ENCODE measurements around the gene RBM19. TPM values are rescaled to one million over a fixed set of nuclear protein-coding genes. Genes with fewer than 3 reads are reported as not detected.

RBM19 gene
- total and polyA plus RNA-seq, 2 donors (not counting 3 experiments of a cell fraction or from before 2014, with no cell fraction given) = 13.2 to 34.4 TPM

DNA sequence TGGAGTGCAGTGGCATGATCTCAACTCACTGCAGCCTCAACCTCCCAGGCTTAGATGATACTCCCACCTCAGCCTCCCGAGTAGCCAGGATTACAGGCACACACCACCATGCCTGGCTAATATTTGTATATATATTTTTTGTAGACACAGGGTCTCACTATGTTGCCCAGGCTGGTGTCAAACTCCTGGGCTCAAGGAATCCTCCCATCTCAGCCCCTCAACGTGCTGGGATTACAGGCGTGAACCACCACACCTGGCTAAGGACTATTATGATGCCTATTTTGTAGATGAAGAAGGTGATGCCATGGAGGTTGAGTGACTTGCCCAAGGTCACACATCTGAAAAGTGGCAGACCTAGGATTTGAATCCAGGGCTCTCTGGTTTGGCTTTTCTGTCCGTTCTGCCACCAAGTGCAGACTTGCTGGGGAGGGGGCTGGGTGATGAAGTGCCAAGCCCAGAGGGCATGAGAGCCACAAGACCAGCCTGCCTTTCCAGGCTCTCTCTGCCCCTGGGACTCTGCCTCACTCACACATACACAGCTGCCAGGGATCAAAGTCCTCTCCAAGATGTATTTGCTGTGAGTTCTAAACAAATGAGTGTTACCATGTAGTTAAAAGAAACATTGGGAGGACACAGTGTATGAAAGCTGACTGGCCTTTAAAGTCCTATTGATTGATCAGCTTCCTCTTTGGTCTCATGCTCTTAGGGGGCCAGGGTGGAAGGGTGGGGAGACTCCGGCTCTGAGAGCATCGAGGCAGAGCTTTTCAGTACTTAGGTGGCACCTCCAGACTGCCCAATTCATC lies 21.3 kb upstream of the RBM19 start:
- no peak for DNase-seq (ENCODE audit: low read depth, low spot score)
- no TSS peak for BruUV-seq (replicated peaks)

More for the DNA sequence above, 21.3 kb upstream of the RBM19 start:
- Histone ChIP-seq H3K36me3 (ENCODE audit: control insufficient read depth in 2 of 2, extremely low read depth in 1 of 2, insufficient read depth in 2 of 2, low read length in 2 of 2) (no peaks in the 10 kb centered on the region), H3K4me3 (replicated peaks in 1 of 3; ENCODE audit: insufficient read depth in 1 of 3, low read depth in 1 of 3, low read length in 3 of 3) (no peak overlapping the region), H3K79me2 (ENCODE audit: control insufficient read depth, insufficient read depth, low read length) (no peaks in the 10 kb centered on the region), H3K9me1 (replicated peaks; ENCODE audit: control insufficient read depth, extremely low read depth, insufficient read depth, low read length) (no peaks in the 10 kb centered on the region), H3K27ac (ENCODE audit: insufficient read depth, low read depth, low read length) (no peak overlapping the region), H3K9ac (replicated peaks; ENCODE audit: extremely low read depth, insufficient read depth, low read length) (no peak overlapping the region), H2AFZ (ENCODE audit: low read depth, low read length) (no peak overlapping the region), H3K4me1 (ENCODE audit: control insufficient read depth, extremely low read depth, insufficient read depth, low read length) (no peaks in the 10 kb centered on the region), H3K27me3 (ENCODE audit: control insufficient read depth in 2 of 2, insufficient read depth in 2 of 2, low read length in 2 of 2) (no peaks in the 10 kb centered on the region), H4K20me1 (replicated peaks; ENCODE audit: control insufficient read depth, extremely low read depth, insufficient read depth, low read length) (no peaks in the 10 kb centered on the region), H3K9me3 (replicated peaks; ENCODE audit: control insufficient read depth, insufficient read depth, low read length) (no peaks in the 10 kb centered on the region), H3K4me2 (ENCODE audit: insufficient read depth, low read length) (no peak overlapping the region)
- POLR2A ChIA-PET = no interaction called here
- dilution Hi-C loops (cut with MboI; ENCODE audit: extremely low pct_ligation_motif_present, low sequenced_read_pairs) (no loop called here), intact Hi-C loops (cut with micrococcal nuclease) (no loop called here)
- CTCF ChIA-PET = no interaction called here
- TF ChIP-seq EZH2 (IDR thresholded peaks at IDR 0.05; ENCODE audit: borderline replicate concordance, low read depth, low read length, severe bottlenecking) (no peak), GATA2 (IDR thresholded peaks at IDR 0.05; ENCODE audit: insufficient read depth, insufficient read length, low read depth, low read length) (no peak), FOS (IDR thresholded peaks at IDR 0.05; ENCODE audit: borderline replicate concordance, insufficient read depth, low read length) (no peak), MYC (IDR thresholded peaks at IDR 0.05; ENCODE audit: low read depth, low read length) (no peak), POLR2AphosphoS5 (IDR thresholded peaks at IDR 0.05; ENCODE audit: insufficient read depth, low read depth, low read length) (no peak), JUN (IDR thresholded peaks at IDR 0.05; ENCODE audit: borderline replicate concordance, insufficient read depth, insufficient read length, low read depth) (no peak), POLR2A (IDR thresholded peaks at IDR 0.05; ENCODE audit: low read depth, low read length) (no peak)
- TF ChIP-seq, protein P1, sequence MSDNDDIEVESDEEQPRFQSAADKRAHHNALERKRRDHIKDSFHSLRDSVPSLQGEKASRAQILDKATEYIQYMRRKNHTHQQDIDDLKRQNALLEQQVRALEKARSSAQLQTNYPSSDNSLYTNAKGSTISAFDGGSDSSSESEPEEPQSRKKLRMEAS (IDR thresholded peaks at IDR 0.05; ENCODE audit: insufficient read depth, insufficient read length) = no peak
- TF ChIP-seq, protein P2, sequence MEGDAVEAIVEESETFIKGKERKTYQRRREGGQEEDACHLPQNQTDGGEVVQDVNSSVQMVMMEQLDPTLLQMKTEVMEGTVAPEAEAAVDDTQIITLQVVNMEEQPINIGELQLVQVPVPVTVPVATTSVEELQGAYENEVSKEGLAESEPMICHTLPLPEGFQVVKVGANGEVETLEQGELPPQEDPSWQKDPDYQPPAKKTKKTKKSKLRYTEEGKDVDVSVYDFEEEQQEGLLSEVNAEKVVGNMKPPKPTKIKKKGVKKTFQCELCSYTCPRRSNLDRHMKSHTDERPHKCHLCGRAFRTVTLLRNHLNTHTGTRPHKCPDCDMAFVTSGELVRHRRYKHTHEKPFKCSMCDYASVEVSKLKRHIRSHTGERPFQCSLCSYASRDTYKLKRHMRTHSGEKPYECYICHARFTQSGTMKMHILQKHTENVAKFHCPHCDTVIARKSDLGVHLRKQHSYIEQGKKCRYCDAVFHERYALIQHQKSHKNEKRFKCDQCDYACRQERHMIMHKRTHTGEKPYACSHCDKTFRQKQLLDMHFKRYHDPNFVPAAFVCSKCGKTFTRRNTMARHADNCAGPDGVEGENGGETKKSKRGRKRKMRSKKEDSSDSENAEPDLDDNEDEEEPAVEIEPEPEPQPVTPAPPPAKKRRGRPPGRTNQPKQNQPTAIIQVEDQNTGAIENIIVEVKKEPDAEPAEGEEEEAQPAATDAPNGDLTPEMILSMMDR (IDR thresholded peaks at IDR 0.05; ENCODE audit: extremely low read depth in 1 of 2, insufficient read depth in 1 of 2, low read depth in 1 of 2, low read length in 2 of 2) = no peak
- FAIRE-seq = no peak

Measured in endothelial cell of umbilical vein (primary cell).